Transverse colon (tissue), 4 donors: ENCODE data around the gene SLC13A3. TPM values are rescaled to one million over a fixed set of nuclear protein-coding genes. Genes with fewer than 3 reads are reported as not detected.

Source experiments
- DNase-seq: peaks from one replicate; pipeline ENCODE4 v3.0.0-alpha.2; 2019
- H3K27ac ChIP-seq, 4 donors: fragments of 200-600 bp; sonication (generic); 2 replicates each; pipeline ENCODE4 v1.5.1; 2016 to 2018; ENCODE audit warnings: inconsistent platforms in 4 of 4
- H3K27me3 ChIP-seq: fragments of 200-600 bp; sonication (generic); 2 replicates; pipeline ENCODE4 v1.5.1; 2017; ENCODE audit warnings: inconsistent platforms
- H3K36me3 ChIP-seq, 4 donors: fragments of 200-600 bp; sonication (generic); 2 replicates each; pipeline ENCODE4 v1.5.1; 2017 to 2019; ENCODE audit warnings: inconsistent platforms in 4 of 4
- H3K4me1 ChIP-seq, 4 donors: fragments of 200-600 bp; sonication (generic); 2 replicates each; pipeline ENCODE4 v1.5.1; 2017 to 2020; ENCODE audit warnings: inconsistent platforms in 4 of 4
- H3K4me3 ChIP-seq, 4 donors: fragments of 200-600 bp; sonication (generic); 1 replicate in 1 of 4; 2 replicates in 3 of 4; pipeline versions ENCODE4 v1.5.1 to v1.6.1; 2017 to 2019; ENCODE audit warnings: inconsistent platforms in 4 of 4
- H3K9me3 ChIP-seq, 2 donors: fragments of 200-600 bp; sonication (generic); 2 replicates each; pipeline ENCODE4 v1.5.1; 2017 to 2019; ENCODE audit warnings: inconsistent platforms in 2 of 2
- EP300 ChIP-seq: sonication (generic); formaldehyde crosslinking; IDR thresholded peaks from one replicate; pipeline ENCODE4 v1.6.1; 2017; ENCODE audit warnings: antibody characterized with exemption, low read depth
- POLR2A ChIP-seq: fragments of 450-650 bp; IDR thresholded peaks from one replicate; pipeline ENCODE4 v1.6.1; 2016; ENCODE audit warnings: antibody characterized with exemption, mild to moderate bottlenecking, moderate library complexity
- POLR2AphosphoS5 ChIP-seq, 3 donors: sonication (generic); formaldehyde crosslinking; IDR thresholded peaks; one replicate each; pipeline ENCODE4 v1.6.1; 2016; ENCODE audit warnings: antibody characterized with exemption in 3 of 3
- WGBS, 2 donors: methylation state at CpG; one replicate each; pipeline ENCODE4 v1.1.5; 2018; ENCODE audit warnings: low coverage in 1 of 2; 5-methylcytosine and 5-hydroxymethylcytosine counted together
- in situ Hi-C, 4 donors: fragments of 200-750 bp; cut with MboI; loops; one replicate each; pipeline versions ENCODE4 v1.15.0 to v1.15.1; 2017; ENCODE audit warnings: low sequenced_read_pairs in 3 of 4, low pct_ligation_motif_present in 1 of 4, low pct_unique_long_range_greater_than_20kb in 1 of 4
- intact Hi-C: fragments of 100-400 bp; cut with DNase I; formaldehyde crosslinking; loops from one replicate; pipeline ENCODE4 v1.15.1; 2023; ENCODE audit warnings: low total_unique reads
- total RNA-seq, 4 donors: library from RNA; depleted of rRNA; stranded (reverse); fragments of >200 nt; gene quantifications; one replicate each; pipeline ENCODE4 v1.1.0, GENCODE V29; 2016
- TF ChIP-seq, protein P1 (sequence below), 5 experiments: fragments of 200-600 bp in 3 of 5; fragments of 450-650 bp in 2 of 5; sonication (generic) in 3 of 5; IDR thresholded peaks; 1 replicate in 2 of 5; 2 replicates in 3 of 5; pipeline ENCODE4 v1.5.1; 2016 to 2017; ENCODE audit warnings: antibody characterized with exemption in 5 of 5, inconsistent platforms in 3 of 5, mild to moderate bottlenecking in 2 of 5, moderate library complexity in 1 of 5

The SLC13A3 gene
- total RNA-seq, 4 donors from 2014 or later = 0.14 to 0.48 TPM; not detected in 2

DNA sequence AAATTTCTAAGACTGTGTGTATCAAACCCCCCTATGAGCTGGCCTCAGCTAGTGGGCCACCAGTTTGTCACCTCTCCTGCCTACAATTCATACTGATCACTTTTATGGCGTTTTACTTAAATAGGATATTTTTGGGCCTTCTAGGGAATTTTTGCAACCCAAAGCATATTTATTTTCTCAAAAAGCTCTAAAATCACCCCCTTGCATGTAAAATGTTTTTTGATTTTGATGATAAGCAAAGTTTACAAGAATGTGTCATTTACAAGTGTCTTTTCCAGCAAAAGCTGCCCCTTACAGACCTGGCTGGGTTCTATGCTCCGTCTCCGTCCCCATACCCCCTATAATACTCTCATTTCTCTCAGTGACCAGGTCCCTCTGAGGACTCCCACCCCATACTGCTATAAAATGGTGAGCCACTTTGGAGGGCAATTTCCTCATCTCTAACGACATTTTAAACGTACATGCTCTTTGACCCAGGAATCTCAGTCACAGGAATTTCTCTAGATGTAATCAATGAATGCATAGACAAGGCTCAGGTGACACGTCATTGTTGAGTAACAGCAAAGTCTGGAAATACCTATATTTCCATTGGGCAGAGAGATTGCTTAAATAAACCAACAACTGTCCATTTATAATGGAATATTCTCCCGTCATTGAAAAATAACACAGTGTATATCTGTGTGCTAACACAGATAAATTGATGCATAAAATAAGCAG lies 86.9 kb downstream of the SLC13A3 start:
- in situ Hi-C loops = no loop called here
- intact Hi-C loops = no loop called here
- TF ChIP-seq, protein P1, sequence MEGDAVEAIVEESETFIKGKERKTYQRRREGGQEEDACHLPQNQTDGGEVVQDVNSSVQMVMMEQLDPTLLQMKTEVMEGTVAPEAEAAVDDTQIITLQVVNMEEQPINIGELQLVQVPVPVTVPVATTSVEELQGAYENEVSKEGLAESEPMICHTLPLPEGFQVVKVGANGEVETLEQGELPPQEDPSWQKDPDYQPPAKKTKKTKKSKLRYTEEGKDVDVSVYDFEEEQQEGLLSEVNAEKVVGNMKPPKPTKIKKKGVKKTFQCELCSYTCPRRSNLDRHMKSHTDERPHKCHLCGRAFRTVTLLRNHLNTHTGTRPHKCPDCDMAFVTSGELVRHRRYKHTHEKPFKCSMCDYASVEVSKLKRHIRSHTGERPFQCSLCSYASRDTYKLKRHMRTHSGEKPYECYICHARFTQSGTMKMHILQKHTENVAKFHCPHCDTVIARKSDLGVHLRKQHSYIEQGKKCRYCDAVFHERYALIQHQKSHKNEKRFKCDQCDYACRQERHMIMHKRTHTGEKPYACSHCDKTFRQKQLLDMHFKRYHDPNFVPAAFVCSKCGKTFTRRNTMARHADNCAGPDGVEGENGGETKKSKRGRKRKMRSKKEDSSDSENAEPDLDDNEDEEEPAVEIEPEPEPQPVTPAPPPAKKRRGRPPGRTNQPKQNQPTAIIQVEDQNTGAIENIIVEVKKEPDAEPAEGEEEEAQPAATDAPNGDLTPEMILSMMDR (IDR thresholded peaks at IDR 0.05) = no peak
- no peak for TF ChIP-seq POLR2AphosphoS5 (IDR thresholded peaks at IDR 0.05)
- TF ChIP-seq POLR2A = no peak
- no peak for TF ChIP-seq EP300
- Histone ChIP-seq H3K4me3 (no peak overlapping the region), H3K9me3 (no peaks in the 10 kb centered on the region), H3K4me1 (peaks cover 0 to 17% (median 7%) of the 10 kb centered on the region in 4 donors), H3K36me3 (no peaks in the 10 kb centered on the region), H3K27ac (no peak overlapping the region), H3K27me3 (peaks cover 3% of the 10 kb centered on the region)
- no peak for DNase-seq
- WGBS, 2 donors = 57 to 59% methylated on average over 6 to 7 of the region's 7 CpGs

- peaks cover 3% of the 10 kb centered on the region for H3K27me3 ChIP-seq
- DNase-seq = no peak
- in situ Hi-C loops (no loop called here), intact Hi-C loops (no loop called here)
- H3K27ac ChIP-seq = no peak overlapping the region
- no peak overlapping the region for H3K4me3 ChIP-seq
- TF ChIP-seq, protein P1 (IDR thresholded peaks at IDR 0.05) = no peak
- TF ChIP-seq EP300 (no peak), POLR2A (no peak), POLR2AphosphoS5 (IDR thresholded peaks at IDR 0.05) (no peak)
- no peaks in the 10 kb centered on the region for H3K9me3 ChIP-seq
- no peaks in the 10 kb centered on the region for H3K36me3 ChIP-seq
- H3K4me1 ChIP-seq = peaks cover 0 to 15% (median 6%) of the 10 kb centered on the region in 4 donors
- 68% methylated on average over 2 of the region's 2 CpGs; no CpG with 5 or more reads in 1 of the 2 donors for WGBS, 2 donors
Observed at GRCh38 chr20:46563860-46564221, 87.4 kb downstream of the SLC13A3 start.

GRCh38 chr20:46563170-46563859 lies 87.9 kb downstream of the SLC13A3 start:
- in situ Hi-C loops = no loop called here
- no peak for DNase-seq
- H3K4me3 ChIP-seq = no peak overlapping the region
- no peaks in the 10 kb centered on the region for H3K9me3 ChIP-seq
- H3K4me1 ChIP-seq = peaks cover 0 to 10% (median 2%) of the 10 kb centered on the region in 4 donors
- no peaks in the 10 kb centered on the region for H3K36me3 ChIP-seq
- intact Hi-C loops = no loop called here
- H3K27me3 ChIP-seq = peaks cover 3% of the 10 kb centered on the region
- WGBS, 2 donors = 86 to 93% methylated on average over 8 to 16 of the region's 16 CpGs
- TF ChIP-seq EP300 = no peak
- no peak for TF ChIP-seq POLR2AphosphoS5 (IDR thresholded peaks at IDR 0.05)
- TF ChIP-seq POLR2A = no peak
- TF ChIP-seq, protein P1 (IDR thresholded peaks at IDR 0.05) = no peak
- peak overlapping the region in 2 of 4 donors; percentile 37 to 64 for H3K27ac ChIP-seq

DNA sequence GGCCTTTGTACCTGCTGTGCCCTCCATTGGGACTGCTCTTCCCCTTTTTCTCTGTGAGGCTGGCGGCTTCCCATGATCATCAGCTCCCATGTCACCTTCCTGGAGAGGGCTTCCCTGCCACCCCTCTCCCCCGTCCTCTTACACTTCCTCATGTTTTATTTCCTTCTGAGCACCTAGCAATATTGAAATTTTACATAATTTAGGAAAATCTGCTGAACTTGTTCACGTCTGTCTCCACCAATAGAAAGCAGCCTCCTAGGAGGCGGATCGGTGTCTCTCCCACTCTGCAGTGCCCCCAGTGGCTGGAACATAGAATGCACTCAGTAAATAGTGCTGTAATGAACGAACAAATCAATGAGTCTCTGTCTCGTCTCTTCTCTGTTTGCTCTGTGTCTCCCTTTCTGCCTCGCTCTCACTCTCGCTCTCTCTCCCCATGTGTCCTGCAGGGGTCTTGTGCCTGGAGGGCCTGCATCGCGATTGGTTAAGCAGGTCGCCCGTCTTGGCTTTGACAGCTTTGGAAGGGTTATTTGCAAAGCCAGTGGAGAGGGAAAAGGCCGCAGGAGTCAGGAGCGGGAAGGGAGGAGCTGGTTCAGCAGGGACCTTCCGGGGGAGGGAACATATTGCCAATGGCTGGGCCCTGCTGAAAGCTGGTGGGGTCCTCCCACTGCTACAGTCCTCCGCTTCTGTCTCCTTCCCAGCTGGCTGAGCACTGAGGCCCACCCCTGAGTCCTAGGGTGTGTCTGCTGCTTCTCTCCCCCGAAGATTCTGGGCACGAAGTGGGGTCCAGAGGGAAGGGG lies 88.7 kb downstream of the SLC13A3 start:
- TF ChIP-seq POLR2A (no peak), POLR2AphosphoS5 (IDR thresholded peaks at IDR 0.05) (no peak), EP300 (no peak)
- TF ChIP-seq, protein P1 (IDR thresholded peaks at IDR 0.05) = peak; percentile 83 to 91 (median 89)
- H3K27me3 ChIP-seq = peaks cover 3% of the 10 kb centered on the region
- WGBS, 2 donors = 2 to 17% methylated on average over 9 to 19 of the region's 19 CpGs
- no peaks in the 10 kb centered on the region for H3K36me3 ChIP-seq
- H3K27ac ChIP-seq = peak overlapping the region in 3 of 4 donors; percentile 37 to 64 (median 41)
- H3K4me1 ChIP-seq = peaks cover 0 to 10% (median 2%) of the 10 kb centered on the region in 4 donors
- DNase-seq = peak; percentile 73
- H3K9me3 ChIP-seq = no peaks in the 10 kb centered on the region
- in situ Hi-C loops = no loop called here
- H3K4me3 ChIP-seq = peak overlapping the region in 2 of 4 donors; percentile 14 to 33
- intact Hi-C loops = no loop called here
